AG04450 (cell line): ENCODE results near the gene AAMDC. TPM values are rescaled to one million over a fixed set of nuclear protein-coding genes. Genes with fewer than 3 reads are reported as not detected.

Experiments
- CTCF ChIA-PET: fragments of 300-600, 350-600 bp; formaldehyde crosslinking; extraction: SDS; loops from one replicate; lab custom pipeline; 2022; ENCODE audit warnings: antibody characterized with exemption, inconsistent platforms; lab: Charles Lee
- POLR2A ChIA-PET: fragments of 350-600 bp; formaldehyde crosslinking; extraction: SDS; loops from one replicate; lab custom pipeline; 2021; ENCODE audit warnings: antibody characterized with exemption, inconsistent platforms; lab: Yijun Ruan, JAX
- DNase-seq: peaks from one replicate; pipeline ENCODE4 v3.0.0-alpha.2; 2011; ENCODE audit warnings: low read depth, low spot score
- H3K27ac ChIP-seq: one replicate; pipeline ENCODE4 v1.5.1; 2012; ENCODE audit warnings: low read depth, low read length, control low read depth
- H3K27me3 ChIP-seq: one replicate; pipeline ENCODE4 v1.6.0; 2012; ENCODE audit warnings: low read length; ENCODE audit not compliant: control insufficient read depth, insufficient read depth
- H3K4me3 ChIP-seq: 2 replicates; pipeline ENCODE4 v1.5.1; 2011; ENCODE audit warnings: mild to moderate bottlenecking, low read depth, low read length, control low read depth
- H3K9me3 ChIP-seq: 2 replicates; pipeline ENCODE4 v1.5.1; 2012; ENCODE audit warnings: low read length; ENCODE audit not compliant: control insufficient read depth, insufficient read depth
- CTCF ChIP-seq: IDR thresholded peaks from 2 replicates; pipeline ENCODE4 v1.5.1; 2011; ENCODE audit warnings: low read depth, low read length, control low read depth, inconsistent platforms
- polyA plus RNA-seq: library from polyadenylated mRNA; depleted of rRNA; stranded (reverse); fragments of >200 nt; gene quantifications from 2 replicates; pipeline ENCODE4 v1.2.3, GENCODE V29; 2011

The AAMDC gene
- polyA plus RNA-seq, 1 experiment: 57.7 TPM

- POLR2A ChIA-PET: interaction anchor here (0.7 kb wide), 1 partner anchor 980 kb away, joined by 5 read pairs; no protein-coding TSS in a partner anchor
- no peaks in the 10 kb centered on the region for H3K27me3 ChIP-seq
- no peak for TF ChIP-seq CTCF
- H3K4me3 ChIP-seq: no peak overlapping the region
- no peak for DNase-seq
- CTCF ChIA-PET: no interaction called here
- no peaks in the 10 kb centered on the region for H3K9me3 ChIP-seq
- H3K27ac ChIP-seq: no peak overlapping the region
These were observed 42.4 kb upstream of the AAMDC start for GRCh38 chr11:77778549-77778948.

GRCh38 chr11:77779935-77780334 is 41.0 kb upstream of the AAMDC start:
- CTCF ChIA-PET: no interaction called here
- no peak for TF ChIP-seq CTCF

GRCh38 chr11:77783025-77783424 is 37.9 kb upstream of the AAMDC start:
- ChIA-PET POLR2A (no interaction called here), CTCF (no interaction called here)
- H3K9me3 ChIP-seq: no peaks in the 10 kb centered on the region
- no peaks in the 10 kb centered on the region for H3K27me3 ChIP-seq
- no peak for TF ChIP-seq CTCF
- no peak for DNase-seq
- H3K27ac ChIP-seq: no peak overlapping the region
- no peak overlapping the region for H3K4me3 ChIP-seq

More at GRCh38 chr11:77779935-77780334, 41.0 kb upstream of the AAMDC start:
- Histone ChIP-seq H3K27me3 (no peaks in the 10 kb centered on the region), H3K9me3 (no peaks in the 10 kb centered on the region), H3K4me3 (no peak overlapping the region), H3K27ac (no peak overlapping the region)
- peak; percentile 3 for DNase-seq
- POLR2A ChIA-PET: no interaction called here

- H3K27me3 ChIP-seq: no peaks in the 10 kb centered on the region
- H3K9me3 ChIP-seq: peaks cover under 1% of the 10 kb centered on the region; the same call in 1 of the 2 replicates
- ChIA-PET POLR2A (no interaction called here), CTCF (no interaction called here)
- DNase-seq: no peak
- TF ChIP-seq CTCF: no peak
- no peak overlapping the region for H3K4me3 ChIP-seq
- no peak overlapping the region for H3K27ac ChIP-seq
These were observed 36.4 kb upstream of the AAMDC start for GRCh38 chr11:77784572-77784971.

- ChIA-PET CTCF (interaction anchor here (0.7 kb wide), 1 partner anchor 257 kb away, joined by 3 read pairs; no protein-coding TSS in a partner anchor), POLR2A (no interaction called here)
- TF ChIP-seq CTCF: no peak
- peaks cover 7% of the 10 kb centered on the region for H3K9me3 ChIP-seq
- DNase-seq: no peak
- H3K27ac ChIP-seq: no peak overlapping the region
- H3K4me3 ChIP-seq: no peak overlapping the region
- no peaks in the 10 kb centered on the region for H3K27me3 ChIP-seq
These were observed 31.7 kb upstream of the AAMDC start for GRCh38 chr11:77789061-77789730.
